ENCODE measurements around the gene MAOB. TPM values are rescaled to one million over a fixed set of nuclear protein-coding genes. Genes with fewer than 3 reads are reported as not detected.

The MAOB gene
- total RNA-seq, 4 donors from 2014 or later: 35.5 to 143 (median 67.9) TPM

GRCh38 chrX:43720961-43721360, 161.3 kb downstream of the MAOB start:
- no peak for TF ChIP-seq CTCF (IDR thresholded peaks at IDR 0.05; ENCODE audit: low read depth)

GRCh38 chrX:43720082-43720481, 162.2 kb downstream of the MAOB start:
- no peak for TF ChIP-seq CTCF (IDR thresholded peaks at IDR 0.05; ENCODE audit: low read depth)

GRCh38 chrX:43718956-43719355, 163.3 kb downstream of the MAOB start:
- no peak for TF ChIP-seq CTCF (IDR thresholded peaks at IDR 0.05; ENCODE audit: low read depth)

- TF ChIP-seq CTCF (IDR thresholded peaks at IDR 0.05; ENCODE audit: low read depth): no peak
Observed at GRCh38 chrX:43718546-43718945, 163.7 kb downstream of the MAOB start.

- no peak for TF ChIP-seq CTCF (IDR thresholded peaks at IDR 0.05; ENCODE audit: low read depth)
Observed at GRCh38 chrX:43718081-43718480, 164.2 kb downstream of the MAOB start.

- TF ChIP-seq CTCF (IDR thresholded peaks at IDR 0.05; ENCODE audit: low read depth): no peak
Observed at GRCh38 chrX:43717161-43717560, 165.1 kb downstream of the MAOB start.

GRCh38 chrX:43716696-43717095, 165.6 kb downstream of the MAOB start:
- TF ChIP-seq CTCF (IDR thresholded peaks at IDR 0.05; ENCODE audit: low read depth): no peak

Other genes starting within 250 kb of the MAOB start
- 100 to 1,000 TPM; 291 to 599 (median 388) TPM for gene MAOA, start 226.2 kb downstream of the MAOB start, total RNA-seq
- not detected for gene NDP, start 90.9 kb upstream of the MAOB start, total RNA-seq